PC-9 (cell line): ENCODE data around the gene CFAP73. TPM values are rescaled to one million over a fixed set of nuclear protein-coding genes. Genes with fewer than 3 reads are reported as not detected.

ENCODE experiments used
- BruUV-seq: library from RNA; stranded (reverse); fragments of 400-500 nt; replicated peaks from 2 replicates; lab custom pipeline; 2021; lab: Mats Ljungman, UMichigan
- CTCF ChIA-PET: fragments of 300-600 bp; sonication (Branson Sonifier 250); formaldehyde crosslinking; loops from one replicate; lab custom pipeline; 2022; ENCODE audit warnings: antibody characterized with exemption; lab: Charles Lee
- POLR2A ChIA-PET: fragments of 300-600 bp; sonication (Branson Sonifier 250); formaldehyde crosslinking; loops from one replicate; lab custom pipeline; 2022; ENCODE audit warnings: antibody characterized with exemption; ENCODE audit not compliant: unreplicated experiment; lab: Charles Lee
- DNase-seq, 2 experiments: peaks; one replicate each; pipeline versions ENCODE4 v3.0.0 to v3.0.0-alpha.2; 2015 to 2022; ENCODE audit warnings: mixed read lengths in 1 of 2
- H2AFZ ChIP-seq: fragments of 200-600 bp; sonication (generic); 2 replicates; pipeline ENCODE4 v1.8.1; 2017; ENCODE audit warnings: antibody characterized with exemption
- H3F3A ChIP-seq: fragments of 200-600 bp; sonication (generic); 2 replicates; pipeline ENCODE4 v1.8.1; 2017; ENCODE audit warnings: antibody characterized with exemption, mild to moderate bottlenecking, low read depth; ENCODE audit not compliant: insufficient read depth
- H3K27ac ChIP-seq: fragments of 200-600 bp; sonication (generic); 2 replicates; pipeline ENCODE4 v1.6.1; 2016; ENCODE audit warnings: mixed run types
- H3K27me3 ChIP-seq: fragments of 200-600 bp; sonication (generic); 2 replicates; pipeline ENCODE4 v1.6.1; 2016; ENCODE audit warnings: low read depth, mixed run types; ENCODE audit not compliant: insufficient read depth
- H3K36me3 ChIP-seq: fragments of 200-600 bp; sonication (generic); 2 replicates; pipeline ENCODE4 v1.6.1; 2016; ENCODE audit warnings: low read depth, mixed run types
- H3K4me1 ChIP-seq: fragments of 200-600 bp; sonication (generic); replicated peaks from 2 replicates; pipeline ENCODE4 v1.6.1; 2016; ENCODE audit warnings: mixed run types; ENCODE audit not compliant: insufficient read depth
- H3K4me2 ChIP-seq: fragments of 200-600 bp; sonication (generic); 2 replicates; pipeline ENCODE4 v1.6.1; 2017; ENCODE audit warnings: mixed run types
- H3K4me3 ChIP-seq: fragments of 200-600 bp; sonication (generic); 2 replicates; pipeline ENCODE4 v1.6.1; 2016; ENCODE audit warnings: mixed run types
- H3K79me2 ChIP-seq: fragments of 200-600 bp; sonication (generic); 2 replicates; pipeline ENCODE4 v1.6.1; 2017; ENCODE audit warnings: low read depth, mixed run types
- H3K9me2 ChIP-seq: fragments of 200-600 bp; sonication (generic); 2 replicates; pipeline ENCODE4 v1.8.1; 2017; ENCODE audit warnings: mild to moderate bottlenecking; ENCODE audit not compliant: insufficient read depth
- H3K9me3 ChIP-seq: fragments of 200-600 bp; sonication (generic); 2 replicates; pipeline ENCODE4 v1.8.1; 2016; ENCODE audit warnings: low read depth; ENCODE audit not compliant: insufficient read depth
- H4K20me1 ChIP-seq: fragments of 200-600 bp; sonication (generic); 2 replicates; pipeline ENCODE4 v1.8.1; 2017; ENCODE audit not compliant: insufficient read depth
- EZH2 ChIP-seq: fragments of 200-600 bp; sonication (generic); IDR thresholded peaks from 2 replicates; pipeline ENCODE4 v1.8.0; 2017; ENCODE audit warnings: antibody characterized with exemption, low read depth
- intact Hi-C: fragments of 100-400 bp; cut with micrococcal nuclease; formaldehyde crosslinking; loops from one replicate; pipeline ENCODE4 v1.10.0; 2022; ENCODE audit not compliant: unreplicated experiment
- total RNA-seq: library from RNA; stranded (reverse); gene quantifications from 2 replicates; pipeline ENCODE4 v1.2.3, GENCODE V29; 2021
- TF ChIP-seq, protein P1 (sequence below): fragments of 200-600 bp; sonication (generic); conservative IDR thresholded peaks from 2 replicates; pipeline ENCODE4 v1.6.1; 2017; ENCODE audit warnings: mixed run types, antibody characterized with exemption, mild to moderate bottlenecking, moderate library complexity

The CFAP73 gene
- total RNA-seq, 1 experiment from 2014 or later = 1.9 TPM

- intact Hi-C loops = no loop called here
- Histone ChIP-seq H3F3A (no peaks in the 10 kb centered on the region), H3K4me3 (no peak overlapping the region), H3K9me3 (no peaks in the 10 kb centered on the region), H3K27me3 (no peaks in the 10 kb centered on the region), H3K9me2 (no peaks in the 10 kb centered on the region), H4K20me1 (peaks cover 11% of the 10 kb centered on the region), H3K79me2 (no peaks in the 10 kb centered on the region), H3K4me1 (no peaks in the 10 kb centered on the region), H2AFZ (no peak overlapping the region), H3K27ac (no peak overlapping the region), H3K36me3 (peaks cover 23% of the 10 kb centered on the region), H3K4me2 (no peak overlapping the region)
- DNase-seq = peak in 1 of 2 experiments; percentile 12
- no peak for TF ChIP-seq EZH2
- TF ChIP-seq, protein P1, sequence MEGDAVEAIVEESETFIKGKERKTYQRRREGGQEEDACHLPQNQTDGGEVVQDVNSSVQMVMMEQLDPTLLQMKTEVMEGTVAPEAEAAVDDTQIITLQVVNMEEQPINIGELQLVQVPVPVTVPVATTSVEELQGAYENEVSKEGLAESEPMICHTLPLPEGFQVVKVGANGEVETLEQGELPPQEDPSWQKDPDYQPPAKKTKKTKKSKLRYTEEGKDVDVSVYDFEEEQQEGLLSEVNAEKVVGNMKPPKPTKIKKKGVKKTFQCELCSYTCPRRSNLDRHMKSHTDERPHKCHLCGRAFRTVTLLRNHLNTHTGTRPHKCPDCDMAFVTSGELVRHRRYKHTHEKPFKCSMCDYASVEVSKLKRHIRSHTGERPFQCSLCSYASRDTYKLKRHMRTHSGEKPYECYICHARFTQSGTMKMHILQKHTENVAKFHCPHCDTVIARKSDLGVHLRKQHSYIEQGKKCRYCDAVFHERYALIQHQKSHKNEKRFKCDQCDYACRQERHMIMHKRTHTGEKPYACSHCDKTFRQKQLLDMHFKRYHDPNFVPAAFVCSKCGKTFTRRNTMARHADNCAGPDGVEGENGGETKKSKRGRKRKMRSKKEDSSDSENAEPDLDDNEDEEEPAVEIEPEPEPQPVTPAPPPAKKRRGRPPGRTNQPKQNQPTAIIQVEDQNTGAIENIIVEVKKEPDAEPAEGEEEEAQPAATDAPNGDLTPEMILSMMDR = no peak
- CTCF ChIA-PET = no interaction called here
- POLR2A ChIA-PET = no interaction called here
- no TSS peak for BruUV-seq
These were observed 20.2 kb downstream of the CFAP73 start for GRCh38 chr12:113169697-113170096.

- Histone ChIP-seq H3K9me3 (no peaks in the 10 kb centered on the region), H3K9me2 (no peaks in the 10 kb centered on the region), H3F3A (peaks cover 4% of the 10 kb centered on the region; the same call in 1 of the 2 replicates), H2AFZ (no peak overlapping the region), H3K27ac (no peak overlapping the region), H3K36me3 (peaks cover 23% of the 10 kb centered on the region), H3K79me2 (no peaks in the 10 kb centered on the region), H3K27me3 (no peaks in the 10 kb centered on the region), H3K4me2 (no peak overlapping the region), H3K4me1 (no peaks in the 10 kb centered on the region), H3K4me3 (no peak overlapping the region), H4K20me1 (peaks cover 11% of the 10 kb centered on the region)
- intact Hi-C loops = no loop called here
- DNase-seq = no peak
- ChIA-PET POLR2A (no interaction called here), CTCF (no interaction called here)
- no TSS peak for BruUV-seq
- TF ChIP-seq EZH2 = no peak
- TF ChIP-seq, protein P1 = no peak
These were observed 20.9 kb downstream of the CFAP73 start for GRCh38 chr12:113170457-113170856.

- Histone ChIP-seq H3K27me3 (no peaks in the 10 kb centered on the region), H3K36me3 (peaks cover 23% of the 10 kb centered on the region), H3K4me3 (no peak overlapping the region), H3K9me3 (no peaks in the 10 kb centered on the region), H3K4me1 (no peaks in the 10 kb centered on the region), H4K20me1 (peaks cover 11% of the 10 kb centered on the region), H3K9me2 (no peaks in the 10 kb centered on the region), H3K79me2 (no peaks in the 10 kb centered on the region), H2AFZ (no peak overlapping the region), H3F3A (peaks cover 5% of the 10 kb centered on the region; the same call in 1 of the 2 replicates), H3K27ac (no peak overlapping the region), H3K4me2 (no peak overlapping the region)
- no peak for DNase-seq
- intact Hi-C loops = no loop called here
- no TSS peak for BruUV-seq
- ChIA-PET POLR2A (interaction anchor here (0.6 kb wide), 1 partner anchor 270 kb away, joined by 6 read pairs; no protein-coding TSS in a partner anchor), CTCF (no interaction called here)
- TF ChIP-seq EZH2 = no peak
- TF ChIP-seq, protein P1 = no peak
These were observed 21.4 kb downstream of the CFAP73 start for GRCh38 chr12:113170926-113171325.
